DMS79 treated with DMSO at 0.1 percent for 48 hours (cell line): ENCODE results near the gene CEP170B.

Experiments
- DNase-seq: peaks from one replicate; lab custom pipeline; 2025; lab: John Stamatoyannopoulos, UW

Gene CEP170B

DNA sequence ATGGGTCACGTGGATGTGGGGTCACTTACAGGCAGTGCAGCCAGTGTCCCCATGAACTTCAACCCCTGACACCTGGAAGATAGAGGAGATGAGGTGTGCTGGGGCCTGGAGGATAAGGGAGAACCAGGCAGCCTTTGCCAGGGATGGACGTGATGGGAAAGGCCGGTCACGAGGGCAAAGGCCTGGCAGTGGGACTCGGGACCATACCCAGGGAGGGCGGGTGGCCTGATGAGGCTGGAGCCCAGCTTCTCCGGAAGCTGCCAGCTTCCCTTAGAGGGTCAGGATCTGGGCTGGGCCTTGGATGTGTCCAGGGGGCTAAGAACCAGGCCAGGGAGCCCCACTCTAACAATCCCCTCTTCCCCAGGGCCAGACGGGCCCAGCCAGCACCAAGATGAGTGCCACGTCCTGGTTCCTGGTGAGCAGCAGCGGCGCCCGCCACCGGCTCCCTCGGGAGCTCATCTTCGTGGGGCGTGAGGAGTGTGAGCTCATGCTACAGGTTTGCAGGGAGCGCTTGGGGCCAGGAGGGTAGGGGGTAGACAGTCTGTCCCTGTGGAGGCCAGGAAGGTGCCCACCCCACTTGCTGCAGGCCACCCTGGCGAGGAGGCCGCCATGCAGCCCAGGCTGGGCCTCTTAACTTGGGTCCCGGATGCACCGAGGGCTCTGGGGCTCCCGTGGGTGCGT is 3.1 kb downstream of the CEP170B start:
- DNase-seq: no peak

DNA sequence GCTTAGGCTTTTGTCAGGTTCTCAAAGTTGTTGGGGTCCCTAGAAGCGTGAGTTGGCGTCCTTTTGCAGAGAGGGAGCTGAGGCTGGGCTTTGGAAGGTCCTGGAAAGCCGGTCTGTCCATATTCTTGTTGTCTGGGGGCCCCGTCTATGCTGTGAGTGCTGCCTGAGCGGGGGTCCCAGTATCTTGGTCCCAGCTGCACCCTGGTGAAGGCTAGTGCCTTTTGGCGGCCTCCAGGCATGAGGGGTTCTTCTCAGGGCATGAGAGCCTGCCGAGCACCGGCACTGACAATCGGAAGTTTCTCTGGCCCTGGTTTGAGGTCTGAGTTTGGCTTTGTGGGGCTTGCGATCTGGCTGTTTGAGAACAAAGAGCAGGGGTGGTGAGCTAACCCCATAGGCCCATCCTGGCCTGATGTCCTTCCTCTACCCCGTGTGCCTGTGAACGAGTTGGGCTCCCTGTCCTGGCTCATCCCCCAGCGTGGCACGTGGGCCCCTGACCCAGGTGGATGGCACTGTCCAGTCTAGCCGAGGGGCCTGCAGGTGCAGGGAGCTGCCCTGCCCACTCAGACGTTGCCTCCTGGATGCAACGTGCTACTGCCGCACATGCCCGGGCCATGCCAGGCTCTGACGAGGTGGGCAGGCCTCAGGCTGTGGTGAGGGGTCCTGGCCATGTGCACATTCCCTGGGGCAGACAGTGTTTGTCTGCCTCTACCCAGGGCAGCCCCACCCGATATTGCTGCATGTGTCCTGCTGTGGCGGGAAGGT is 3.9 kb downstream of the CEP170B start:
- DNase-seq: no peak

DNA sequence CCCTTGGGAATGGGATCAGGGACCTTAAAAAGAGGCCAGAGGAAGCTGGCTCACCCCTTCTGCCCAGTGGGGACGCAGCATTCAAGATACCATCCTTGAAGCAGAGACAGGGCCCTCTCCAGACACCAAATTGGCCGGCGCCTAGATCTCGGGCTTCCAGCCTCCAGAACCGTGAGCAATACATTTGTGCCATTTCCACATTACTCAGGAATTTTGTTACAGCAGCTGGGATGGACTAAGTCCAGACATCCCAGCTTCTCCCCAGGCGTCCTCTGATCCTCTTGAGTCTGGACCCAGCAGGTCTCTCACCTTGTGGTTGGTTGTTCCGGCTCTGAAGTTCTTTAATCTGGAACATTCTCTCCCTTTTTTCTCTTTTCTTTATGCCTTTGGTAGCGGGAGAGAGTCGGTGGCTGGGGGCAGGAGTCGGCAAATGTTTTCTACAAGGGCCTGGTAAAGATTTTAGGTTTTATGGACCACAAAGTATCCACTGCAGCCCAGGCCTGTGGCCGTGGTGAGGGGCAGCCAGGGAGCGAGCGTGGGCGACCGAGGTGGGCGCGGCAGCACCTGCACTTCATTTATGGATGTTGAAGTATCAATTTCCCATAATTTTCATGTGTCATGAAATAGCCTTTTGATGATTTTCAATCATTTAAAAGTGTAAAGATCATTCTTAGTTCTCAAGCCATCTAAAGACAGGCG is 4.8 kb downstream of the CEP170B start:
- no peak for DNase-seq

DNA sequence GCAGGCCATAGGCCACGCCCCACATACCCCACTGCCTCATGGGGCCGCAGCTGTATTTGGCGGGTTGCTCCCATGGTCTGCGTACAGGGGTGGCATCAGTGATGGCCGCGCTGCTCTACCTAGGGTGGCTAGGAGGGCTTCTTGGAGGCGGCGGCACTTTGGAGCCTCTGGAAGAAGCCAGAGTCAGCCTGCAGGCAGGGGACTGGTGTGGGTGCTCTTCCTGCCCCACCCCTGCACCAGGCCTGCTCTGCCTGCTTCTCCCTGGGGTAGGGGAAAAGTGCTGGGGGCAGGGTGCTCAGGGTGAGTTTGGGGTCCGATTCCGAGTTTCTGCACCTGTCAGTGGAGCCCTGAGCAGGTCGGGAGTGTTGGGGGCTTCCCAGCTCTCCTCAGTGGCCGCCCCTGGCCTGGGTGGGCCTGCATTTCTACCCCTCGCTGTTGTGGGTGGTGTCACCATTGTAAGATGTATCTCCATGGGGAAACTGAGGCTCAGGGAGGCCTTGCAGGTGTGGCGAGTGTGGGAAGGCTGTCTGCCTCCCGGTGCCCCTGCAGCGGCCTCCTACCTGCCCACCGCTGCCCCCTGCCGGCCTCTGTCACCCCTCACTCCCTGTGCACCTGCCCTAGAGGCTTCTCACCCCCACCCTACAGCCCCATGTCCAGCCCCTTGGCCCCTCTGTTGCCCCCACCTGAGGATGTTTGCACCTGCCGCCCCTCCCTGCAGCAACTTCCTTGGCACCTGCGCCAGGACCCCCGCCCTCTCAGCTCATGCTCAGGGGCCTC is 5.5 kb downstream of the CEP170B start:
- DNase-seq: no peak

DNA sequence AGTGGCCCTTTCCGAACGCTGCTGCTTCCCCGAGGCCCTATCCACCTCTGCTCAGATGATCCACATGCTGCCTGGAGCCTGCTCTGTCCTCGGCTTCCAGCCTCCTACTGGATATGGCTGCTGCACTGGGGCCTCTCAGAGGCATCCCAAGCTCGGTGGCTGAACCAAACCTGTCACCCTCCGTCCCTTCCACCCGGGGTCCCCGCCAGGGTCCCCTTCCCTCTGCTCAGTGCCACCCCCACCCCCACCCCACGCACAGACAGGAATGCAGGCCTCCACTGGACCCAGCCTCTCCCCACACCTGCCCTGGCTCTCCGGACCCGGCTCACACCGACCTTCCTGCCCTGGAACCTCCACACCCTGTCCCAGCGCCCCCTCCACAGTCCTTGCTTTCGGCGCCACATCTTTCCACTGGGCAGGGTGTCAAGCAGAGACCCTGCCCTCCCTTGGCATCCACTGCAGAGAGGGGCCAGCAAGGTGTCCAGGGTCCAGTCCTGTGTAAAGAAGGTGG is 6.1 kb downstream of the CEP170B start:
- no peak for DNase-seq

DNA sequence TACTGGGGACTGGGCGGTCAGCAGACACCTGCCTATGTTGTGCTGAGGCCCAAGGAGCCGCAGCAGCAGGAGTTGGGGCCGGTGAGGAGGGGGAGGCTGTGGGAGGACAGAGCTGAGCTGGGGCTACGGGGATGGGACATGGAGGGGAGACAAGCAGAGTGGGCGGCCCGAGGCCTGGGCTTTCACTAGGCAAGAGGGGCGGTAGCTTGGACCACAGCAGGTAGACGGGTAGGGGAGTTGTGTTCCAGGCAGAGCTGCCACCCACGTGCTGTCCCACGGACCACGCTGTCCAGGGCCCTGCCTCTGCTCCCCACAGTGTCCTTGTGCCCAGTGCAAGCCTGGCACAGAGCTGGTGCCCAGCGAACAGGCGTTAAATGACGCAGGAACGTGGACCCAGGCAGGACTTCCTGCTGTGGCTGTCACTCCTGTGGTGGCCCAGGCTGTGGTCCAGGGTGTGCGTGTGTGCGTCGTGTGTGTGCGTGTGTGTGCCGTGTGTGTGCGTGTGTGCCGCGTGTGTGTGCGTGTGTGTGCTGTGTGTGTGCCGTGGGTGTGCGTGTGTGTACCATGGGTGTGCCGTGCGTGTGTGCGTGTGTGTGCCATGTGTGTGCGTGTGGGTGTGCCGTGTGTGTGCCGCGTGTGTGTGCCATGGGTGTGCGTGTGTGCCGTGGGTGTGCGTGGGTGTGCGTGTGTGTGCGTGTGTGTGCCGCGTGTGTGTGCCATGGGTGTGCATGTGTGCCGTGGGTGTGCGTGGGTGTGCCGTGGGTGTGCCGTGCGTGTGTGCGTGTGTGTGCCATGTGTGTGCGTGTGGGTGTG is 6.8 kb downstream of the CEP170B start:
- no peak for DNase-seq

DNA sequence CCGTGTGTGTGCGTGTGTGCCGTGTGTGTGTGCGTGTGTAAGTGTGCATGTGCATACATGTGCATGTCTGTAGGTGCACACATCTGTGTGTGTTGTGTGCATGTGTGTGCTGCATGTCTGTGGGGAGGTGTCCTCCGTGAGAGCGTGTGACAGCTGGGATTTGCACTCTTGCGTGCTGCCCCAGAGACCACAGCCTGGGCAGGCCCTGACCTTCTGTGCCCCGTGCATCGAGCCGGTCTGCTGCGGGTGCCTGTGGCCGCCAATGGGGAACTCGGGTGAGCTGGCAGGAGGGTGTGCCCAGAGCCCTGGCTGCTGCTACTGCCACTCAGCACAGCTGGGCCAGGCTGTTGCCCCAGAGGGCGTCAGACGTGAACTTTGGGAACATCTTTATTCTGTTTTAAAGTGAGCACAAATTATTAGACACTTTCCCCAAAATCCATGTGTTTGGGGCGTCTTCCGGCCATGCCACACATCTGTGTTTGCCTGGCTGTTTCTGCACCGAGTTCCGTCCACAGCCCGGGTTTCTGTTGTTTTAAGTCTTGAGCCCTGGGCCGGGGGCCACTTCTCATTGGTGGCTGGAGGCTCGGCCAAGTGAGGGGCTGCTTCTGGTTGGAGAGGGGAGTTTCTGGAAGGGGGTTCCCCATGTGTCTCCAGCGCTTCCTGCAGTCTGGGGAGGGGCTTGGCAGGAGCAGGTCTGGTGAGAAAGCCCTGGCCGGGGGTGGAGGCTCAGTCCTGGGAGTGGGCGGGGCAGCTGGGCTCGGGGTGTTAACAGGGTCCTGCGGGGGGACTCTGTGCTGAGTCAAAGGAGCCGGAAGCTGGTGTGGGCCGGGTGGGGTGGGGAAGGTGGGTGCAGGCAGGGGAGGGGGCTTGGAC is 7.6 kb downstream of the CEP170B start:
- no peak for DNase-seq

DNA sequence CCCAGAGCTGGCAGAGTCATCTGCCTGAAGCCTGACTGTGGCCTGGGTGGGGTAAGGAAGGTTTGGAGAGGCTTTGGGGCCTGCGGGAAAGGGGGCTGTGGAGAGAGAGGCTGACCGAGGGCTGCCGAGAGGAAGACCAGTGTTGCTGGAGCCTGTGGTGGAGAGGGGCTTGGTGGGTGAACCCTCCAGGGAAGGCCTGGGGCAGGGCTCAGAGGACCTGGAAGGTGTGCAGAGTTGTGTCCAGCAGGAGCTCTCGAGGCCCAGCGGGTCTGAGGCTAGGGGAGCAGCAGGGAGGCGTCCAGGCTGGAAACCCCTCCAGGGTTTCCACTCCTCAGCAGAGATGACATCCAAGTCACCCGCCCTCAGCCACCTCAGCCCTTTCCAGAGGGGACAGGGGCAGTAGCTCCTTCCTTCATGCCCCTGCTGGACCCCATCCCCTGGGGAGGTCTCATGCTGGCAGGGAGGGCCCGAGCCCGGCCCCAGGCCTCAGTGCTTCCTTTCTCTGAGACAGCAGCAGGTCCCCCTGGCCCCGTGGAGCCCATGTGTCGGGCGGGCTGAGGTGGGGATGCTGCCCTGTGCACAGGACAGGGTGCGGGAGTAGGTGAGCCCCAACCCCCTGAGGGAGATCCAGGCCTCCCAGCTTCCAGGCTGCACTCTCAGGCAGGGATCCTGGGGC is 8.4 kb downstream of the CEP170B start:
- no peak for DNase-seq

DNA sequence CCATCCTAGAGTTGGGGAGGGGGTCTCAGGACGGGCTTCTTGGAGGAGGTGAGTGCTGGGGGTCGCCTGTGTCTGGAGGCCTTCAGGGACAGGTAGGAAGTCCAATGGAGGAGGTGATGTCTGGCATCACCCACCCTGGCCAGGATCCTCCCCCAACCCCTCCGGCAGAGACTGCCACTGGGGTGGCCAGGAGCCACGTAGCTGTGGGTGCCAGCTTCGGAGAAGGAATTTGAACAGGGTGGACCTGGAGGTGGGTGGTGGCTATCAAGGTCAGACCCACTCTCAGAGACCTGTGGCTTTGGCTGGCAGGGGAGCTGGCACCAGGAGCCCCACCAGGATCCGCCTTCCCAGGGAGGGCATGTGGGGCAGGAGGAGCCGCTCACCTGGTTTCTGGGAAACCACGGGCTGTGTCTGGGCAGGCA is 9.1 kb downstream of the CEP170B start:
- no peak for DNase-seq

DNA sequence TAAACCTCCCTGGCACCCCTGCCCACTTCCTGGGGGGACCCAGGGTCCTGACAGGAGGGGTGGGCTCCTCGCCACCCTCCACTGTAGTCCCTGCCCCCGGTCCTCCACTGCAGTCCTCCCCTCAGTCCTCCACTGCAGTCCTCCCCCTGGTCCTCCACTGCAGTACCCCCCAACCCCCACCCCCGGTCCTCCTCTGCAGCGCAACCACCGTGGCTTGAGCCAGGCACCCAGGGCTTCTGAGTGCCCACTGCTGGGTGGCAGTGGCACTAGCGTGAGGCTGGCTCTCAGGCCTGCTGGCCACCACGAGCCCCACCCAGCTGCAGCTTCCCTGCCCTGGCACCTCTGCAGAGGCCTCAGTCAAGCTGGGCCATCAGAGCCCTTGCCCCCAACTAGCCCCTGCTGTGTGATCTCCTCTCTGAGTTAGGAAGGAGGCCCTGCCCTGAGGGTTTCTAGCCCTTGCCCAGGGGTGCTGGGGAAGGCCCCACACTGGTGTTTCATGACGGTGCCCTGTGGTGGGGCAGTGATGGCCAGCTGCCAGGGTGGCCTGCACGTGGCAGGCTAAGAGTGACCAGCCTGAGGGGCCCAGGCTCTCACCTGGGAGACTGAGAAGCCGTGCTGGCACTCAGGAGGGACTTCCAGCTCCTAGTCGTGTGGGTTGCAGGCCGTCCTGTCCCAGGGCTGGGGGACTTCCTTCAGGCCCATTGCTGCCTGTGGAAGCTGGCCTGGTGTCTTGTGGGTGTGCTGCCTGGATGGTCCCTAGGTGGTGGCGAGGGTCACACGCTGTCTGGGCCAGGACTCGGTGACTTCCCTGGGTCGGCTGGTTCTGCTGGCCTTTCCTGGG is 9.7 kb downstream of the CEP170B start:
- DNase-seq: no peak

DNA sequence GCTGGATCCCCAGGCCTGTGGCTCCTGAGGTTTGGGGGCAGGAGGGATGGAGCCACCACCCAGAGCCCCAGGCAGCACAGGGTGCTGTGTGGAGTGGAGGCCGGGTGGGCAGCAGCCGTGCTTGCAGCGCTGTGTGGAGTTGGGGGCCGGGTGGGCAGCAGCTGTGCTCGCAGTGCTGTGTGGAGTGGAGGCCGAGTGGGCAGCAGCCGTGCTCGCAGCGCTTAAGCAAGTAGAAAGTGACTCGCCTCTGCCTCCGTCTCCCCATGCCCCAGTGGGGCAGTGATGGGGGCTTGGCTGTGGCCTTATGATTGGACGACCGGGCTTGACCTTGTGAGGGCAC is 10.3 kb downstream of the CEP170B start:
- DNase-seq: no peak

DNA sequence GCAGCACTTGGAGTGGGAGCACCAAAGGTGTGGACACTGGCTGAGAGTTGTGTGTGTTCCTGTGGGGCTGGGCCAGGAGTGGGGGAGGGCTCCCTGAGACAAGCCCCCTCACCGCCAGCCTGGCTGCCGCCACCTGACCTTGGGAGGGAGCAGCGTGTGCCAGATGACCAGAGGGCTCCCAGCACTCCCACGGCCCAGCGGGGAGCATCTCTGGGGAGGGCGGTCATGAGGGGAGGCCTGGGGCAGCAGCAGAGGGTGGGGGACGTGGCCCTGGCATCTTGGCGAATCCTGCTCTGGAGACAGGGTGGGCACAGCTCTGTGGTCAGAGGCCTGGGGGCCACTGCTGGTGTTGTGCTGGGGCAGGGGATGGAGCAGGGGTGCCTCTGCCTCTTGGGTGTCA is 10.7 kb downstream of the CEP170B start:
- no peak for DNase-seq

DNA sequence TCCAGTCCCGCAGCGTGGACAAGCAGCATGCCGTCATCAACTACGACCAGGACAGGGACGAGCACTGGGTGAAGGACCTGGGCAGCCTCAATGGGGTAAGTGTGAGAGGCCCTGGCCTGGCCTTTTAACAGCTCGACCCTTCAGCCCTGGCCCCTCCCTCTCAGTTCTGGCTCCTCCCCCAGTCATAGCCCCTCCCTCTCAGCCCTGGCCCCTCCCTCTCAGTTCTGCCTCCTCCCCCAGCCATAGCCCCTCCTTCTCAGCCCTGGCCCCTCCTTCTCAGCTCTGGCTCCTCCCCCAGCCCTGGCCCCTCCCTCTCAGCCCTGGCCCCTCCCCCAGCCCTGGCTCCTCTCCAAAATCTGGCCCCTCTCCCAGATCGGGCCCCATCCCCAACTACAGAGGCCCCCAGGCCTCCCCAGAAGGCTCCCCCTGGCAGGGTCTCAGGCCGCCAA is 11.2 kb downstream of the CEP170B start:
- no peak for DNase-seq

DNA sequence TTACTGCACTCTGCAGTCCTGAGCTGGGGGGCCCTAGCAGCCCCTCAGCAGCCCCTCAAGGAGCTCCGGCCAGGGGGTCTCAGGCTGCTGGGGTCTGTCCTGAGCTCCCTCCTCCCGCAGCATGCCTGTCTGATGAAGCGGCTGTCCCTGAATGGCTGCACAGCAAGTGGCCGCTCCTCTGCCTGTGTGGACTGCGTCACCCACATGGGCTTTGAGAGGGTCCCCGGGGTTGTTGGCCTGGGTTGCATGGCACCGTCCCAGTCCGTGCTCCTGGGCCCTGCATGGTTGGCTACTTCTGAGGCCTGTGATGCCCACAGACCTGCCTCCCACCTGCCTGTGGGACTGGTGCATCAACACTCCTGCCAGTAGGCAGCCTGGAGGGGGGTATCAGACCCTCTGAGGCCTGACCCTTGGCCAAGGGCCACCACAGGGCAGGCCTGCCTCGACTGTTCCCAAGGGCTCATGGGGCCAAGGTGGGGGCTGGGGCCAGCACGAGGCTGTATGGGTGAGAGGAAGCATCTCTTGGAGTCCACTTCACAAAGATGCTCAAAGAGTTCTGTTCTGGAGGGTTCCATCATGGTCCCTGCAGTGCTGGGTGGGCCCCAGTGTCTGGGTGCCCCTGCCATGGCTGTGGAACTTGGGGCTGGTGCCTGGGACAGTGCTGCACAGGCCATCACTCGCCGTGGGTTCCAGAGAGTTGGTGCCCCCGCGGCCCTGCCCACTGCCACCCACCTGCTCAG is 12.2 kb downstream of the CEP170B start:
- no peak for DNase-seq

DNA sequence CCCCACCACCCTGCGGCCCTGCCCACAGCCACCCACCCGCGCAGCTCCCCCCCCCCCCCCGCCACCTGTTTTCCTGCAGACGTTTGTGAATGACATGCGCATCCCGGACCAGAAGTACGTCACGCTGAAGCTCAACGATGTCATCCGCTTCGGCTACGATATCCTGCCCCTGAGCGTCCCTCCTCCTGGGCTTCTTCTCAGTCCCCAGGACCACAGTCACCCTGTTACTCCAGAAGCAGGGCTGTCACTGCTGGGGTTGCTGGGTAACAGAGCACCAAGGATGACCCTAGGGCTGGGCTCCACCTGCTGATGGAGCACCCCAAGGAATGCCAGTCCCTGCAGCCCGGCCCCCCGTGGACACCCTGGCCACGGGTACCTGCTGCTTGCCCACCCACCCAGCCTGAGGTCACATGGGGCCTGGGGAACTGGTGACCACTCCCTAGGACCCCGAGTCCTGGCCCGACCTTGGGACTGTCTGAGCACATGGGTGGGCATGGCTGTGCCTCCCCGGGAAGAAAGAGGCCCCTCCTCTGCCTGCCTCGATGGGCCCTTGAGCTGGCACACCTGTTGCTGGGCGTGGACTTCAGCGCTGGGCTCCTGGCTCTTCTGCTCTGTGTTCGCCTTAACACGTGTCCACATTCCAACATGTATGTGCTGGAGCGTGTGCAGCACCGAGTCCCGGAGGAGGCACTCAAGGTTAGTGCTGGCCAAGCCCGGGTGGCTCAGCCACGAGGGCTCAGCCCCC is 12.9 kb downstream of the CEP170B start:
- no peak for DNase-seq

DNA sequence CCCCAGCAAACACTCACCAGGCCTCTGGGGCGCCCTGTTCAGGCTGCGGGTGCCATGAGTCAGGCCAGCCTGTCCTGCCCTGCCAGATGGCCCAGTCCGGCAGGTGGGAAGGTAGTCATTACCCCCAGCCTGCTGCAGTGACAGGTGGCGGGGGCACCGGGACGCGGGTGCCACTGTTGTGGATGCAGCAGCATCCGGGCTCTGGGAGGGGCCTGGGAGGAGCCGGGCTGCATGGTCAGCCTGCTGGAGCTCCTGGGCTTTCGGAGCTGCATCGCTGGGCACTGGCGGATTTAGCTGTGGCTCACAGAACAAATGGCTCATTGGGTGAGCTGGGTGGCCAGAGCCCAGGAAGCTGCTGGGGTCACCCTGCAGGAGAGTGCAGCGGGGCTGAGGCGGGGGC is 13.5 kb downstream of the CEP170B start:
- DNase-seq: no peak

DNA sequence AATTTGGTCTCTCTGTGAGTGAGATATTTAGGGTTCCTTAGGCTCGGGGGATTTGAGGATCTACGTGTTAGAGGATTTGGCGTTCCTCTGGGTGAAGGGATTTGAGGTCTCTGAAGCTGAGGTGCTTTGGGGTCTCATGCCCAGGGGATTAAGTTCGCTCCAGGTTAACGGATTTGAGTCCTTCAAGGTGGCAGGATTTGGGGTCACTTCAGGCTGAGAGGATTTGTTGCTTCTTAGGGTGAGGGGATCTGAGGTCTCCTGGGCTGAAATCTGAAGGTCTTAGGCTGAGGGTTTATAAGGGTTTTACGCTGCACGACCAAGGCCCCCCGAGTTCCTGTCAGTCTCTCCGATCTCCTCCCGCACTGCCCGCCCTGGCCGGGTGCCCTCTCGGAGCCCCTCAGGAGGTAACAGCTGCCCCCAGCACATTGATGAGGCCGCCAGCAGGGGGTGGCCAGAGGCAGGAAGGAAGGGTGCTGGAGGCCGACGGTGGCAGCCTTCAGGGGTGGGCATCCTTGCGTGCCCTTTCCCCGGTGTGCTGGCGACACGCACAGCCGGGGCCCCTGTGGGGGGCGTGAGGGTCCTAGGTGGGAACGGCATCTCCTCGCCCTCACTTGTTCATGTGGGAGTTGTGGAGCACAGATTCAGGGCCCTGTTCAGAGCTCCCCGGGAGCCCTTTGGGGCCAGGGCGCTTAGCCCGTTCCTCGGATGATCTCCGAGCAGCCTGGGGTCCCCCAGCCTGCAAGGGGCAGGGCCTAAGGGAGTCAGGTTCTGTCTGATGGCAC is 14.3 kb downstream of the CEP170B start:
- no peak for DNase-seq
